Measurements from ENCODE around the gene ESRRA. TPM values are rescaled to one million over a fixed set of nuclear protein-coding genes. Genes with fewer than 3 reads are reported as not detected.

The ESRRA gene
- total and polyA plus RNA-seq, 10 of the 15 experiments (the other 5 are each of a cell fraction or from before 2014, with no cell fraction given) = 0.32 to 48.9 (median 12.6) TPM

DNA sequence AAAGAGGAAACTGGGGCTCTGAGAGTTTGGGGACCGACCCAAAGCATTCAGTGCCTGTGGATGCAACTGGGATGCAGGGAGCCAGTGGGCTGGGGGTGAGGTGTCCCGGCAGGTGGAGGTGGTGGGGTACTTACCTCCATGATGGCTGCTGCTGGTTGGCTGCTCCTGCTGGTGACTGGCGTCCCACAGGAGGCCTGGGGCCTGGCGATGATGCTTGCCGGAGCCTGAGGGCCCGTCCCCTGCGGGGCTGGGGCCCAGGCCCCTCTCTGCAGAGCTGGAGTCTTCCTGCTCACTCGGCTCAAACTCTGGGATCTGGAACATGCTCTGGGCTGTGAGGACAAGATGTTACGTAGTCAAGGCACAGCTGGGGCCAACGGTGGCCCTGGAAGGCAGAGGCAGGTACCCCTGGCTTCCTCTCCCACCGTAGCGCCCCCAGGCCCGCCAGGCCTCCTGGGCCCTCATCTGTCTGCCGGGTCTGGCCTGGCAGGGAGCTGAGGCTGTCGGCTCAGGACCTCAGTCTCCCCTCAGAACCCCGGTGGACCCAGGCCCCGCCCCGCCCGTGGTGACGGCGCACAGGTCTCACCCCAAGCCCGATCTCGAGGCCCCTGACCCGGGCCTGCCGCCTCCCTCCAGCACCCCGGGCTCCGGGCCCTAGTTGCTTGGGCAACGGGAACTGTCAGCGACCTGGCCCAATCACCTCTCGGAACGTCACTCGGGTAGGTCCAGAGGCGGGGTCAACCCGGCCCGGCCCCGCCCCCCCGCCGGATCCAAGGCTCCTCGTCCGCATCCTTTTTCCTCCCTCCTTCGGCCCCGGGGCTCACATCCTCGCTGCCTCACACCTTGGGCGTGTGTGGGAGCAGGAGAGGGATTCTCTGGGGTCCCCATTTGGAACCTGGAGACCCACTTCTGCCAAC, 21.0 kb upstream of the ESRRA start, which contains the start of gene BAD (continued):
- TF ChIP-seq SMAD1 (IDR thresholded peaks at IDR 0.05; ENCODE audit: low read depth, partially characterized antibody) (no peak), CHD2 (IDR thresholded peaks at IDR 0.05; ENCODE audit: borderline replicate concordance, low read depth, low read length) (0 out of 2 replicates have a peak, but pooled peaks have one; percentile 78), NR2F1 (conservative IDR thresholded peaks at IDR 0.05) (peak; percentile 79), YY1 (IDR thresholded peaks at IDR 0.05; ENCODE audit: low read depth, low read length) (no peak), CREM (IDR thresholded peaks at IDR 0.05; ENCODE audit: low read depth) (peak; percentile 85), FOXK2 (IDR thresholded peaks at IDR 0.05) (no peak), SREBF2 (IDR thresholded peaks at IDR 0.05; ENCODE audit: low read length) (peak; percentile 8; the same call in 1 of the 2 replicates), NBN (IDR thresholded peaks at IDR 0.05) (peak; percentile 64; the same call in 1 of the 2 replicates), NFYB (IDR thresholded peaks at IDR 0.05; ENCODE audit: insufficient read depth, low read depth, low read length) (peak; percentile 56; the same call in 1 of the 2 replicates), ZNF384 (IDR thresholded peaks at IDR 0.05; ENCODE audit: borderline replicate concordance, low read depth, low read length) (no peak), WRNIP1 (IDR thresholded peaks at IDR 0.05; ENCODE audit: borderline replicate concordance, low read depth, low read length) (no peak), STAT1 (conservative IDR thresholded peaks at IDR 0.05) (no peak), EED (IDR thresholded peaks at IDR 0.05; ENCODE audit: low read depth) (no peak; the same call in 1 of the 2 replicates)
- TF ChIP-seq, protein P1, sequence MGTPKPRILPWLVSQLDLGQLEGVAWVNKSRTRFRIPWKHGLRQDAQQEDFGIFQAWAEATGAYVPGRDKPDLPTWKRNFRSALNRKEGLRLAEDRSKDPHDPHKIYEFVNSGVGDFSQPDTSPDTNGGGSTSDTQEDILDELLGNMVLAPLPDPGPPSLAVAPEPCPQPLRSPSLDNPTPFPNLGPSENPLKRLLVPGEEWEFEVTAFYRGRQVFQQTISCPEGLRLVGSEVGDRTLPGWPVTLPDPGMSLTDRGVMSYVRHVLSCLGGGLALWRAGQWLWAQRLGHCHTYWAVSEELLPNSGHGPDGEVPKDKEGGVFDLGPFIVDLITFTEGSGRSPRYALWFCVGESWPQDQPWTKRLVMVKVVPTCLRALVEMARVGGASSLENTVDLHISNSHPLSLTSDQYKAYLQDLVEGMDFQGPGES (IDR thresholded peaks at IDR 0.05) = peak; percentile 59
- TF ChIP-seq, protein P2, sequence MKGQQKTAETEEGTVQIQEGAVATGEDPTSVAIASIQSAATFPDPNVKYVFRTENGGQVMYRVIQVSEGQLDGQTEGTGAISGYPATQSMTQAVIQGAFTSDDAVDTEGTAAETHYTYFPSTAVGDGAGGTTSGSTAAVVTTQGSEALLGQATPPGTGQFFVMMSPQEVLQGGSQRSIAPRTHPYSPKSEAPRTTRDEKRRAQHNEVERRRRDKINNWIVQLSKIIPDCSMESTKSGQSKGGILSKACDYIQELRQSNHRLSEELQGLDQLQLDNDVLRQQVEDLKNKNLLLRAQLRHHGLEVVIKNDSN (IDR thresholded peaks at IDR 0.05; ENCODE audit: borderline replicate concordance, extremely low read length, insufficient read depth, low read depth, low read length) = no peak
- TF ChIP-seq, protein P3, sequence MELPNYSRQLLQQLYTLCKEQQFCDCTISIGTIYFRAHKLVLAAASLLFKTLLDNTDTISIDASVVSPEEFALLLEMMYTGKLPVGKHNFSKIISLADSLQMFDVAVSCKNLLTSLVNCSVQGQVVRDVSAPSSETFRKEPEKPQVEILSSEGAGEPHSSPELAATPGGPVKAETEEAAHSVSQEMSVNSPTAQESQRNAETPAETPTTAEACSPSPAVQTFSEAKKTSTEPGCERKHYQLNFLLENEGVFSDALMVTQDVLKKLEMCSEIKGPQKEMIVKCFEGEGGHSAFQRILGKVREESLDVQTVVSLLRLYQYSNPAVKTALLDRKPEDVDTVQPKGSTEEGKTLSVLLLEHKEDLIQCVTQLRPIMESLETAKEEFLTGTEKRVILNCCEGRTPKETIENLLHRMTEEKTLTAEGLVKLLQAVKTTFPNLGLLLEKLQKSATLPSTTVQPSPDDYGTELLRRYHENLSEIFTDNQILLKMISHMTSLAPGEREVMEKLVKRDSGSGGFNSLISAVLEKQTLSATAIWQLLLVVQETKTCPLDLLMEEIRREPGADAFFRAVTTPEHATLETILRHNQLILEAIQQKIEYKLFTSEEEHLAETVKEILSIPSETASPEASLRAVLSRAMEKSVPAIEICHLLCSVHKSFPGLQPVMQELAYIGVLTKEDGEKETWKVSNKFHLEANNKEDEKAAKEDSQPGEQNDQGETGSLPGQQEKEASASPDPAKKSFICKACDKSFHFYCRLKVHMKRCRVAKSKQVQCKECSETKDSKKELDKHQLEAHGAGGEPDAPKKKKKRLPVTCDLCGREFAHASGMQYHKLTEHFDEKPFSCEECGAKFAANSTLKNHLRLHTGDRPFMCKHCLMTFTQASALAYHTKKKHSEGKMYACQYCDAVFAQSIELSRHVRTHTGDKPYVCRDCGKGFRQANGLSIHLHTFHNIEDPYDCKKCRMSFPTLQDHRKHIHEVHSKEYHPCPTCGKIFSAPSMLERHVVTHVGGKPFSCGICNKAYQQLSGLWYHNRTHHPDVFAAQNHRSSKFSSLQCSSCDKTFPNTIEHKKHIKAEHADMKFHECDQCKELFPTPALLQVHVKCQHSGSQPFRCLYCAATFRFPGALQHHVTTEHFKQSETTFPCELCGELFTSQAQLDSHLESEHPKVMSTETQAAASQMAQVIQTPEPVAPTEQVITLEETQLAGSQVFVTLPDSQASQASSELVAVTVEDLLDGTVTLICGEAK (IDR thresholded peaks at IDR 0.05; ENCODE audit: borderline replicate concordance) = peak; percentile 66; the same call in 1 of the 2 replicates
- TF ChIP-seq, protein P4, sequence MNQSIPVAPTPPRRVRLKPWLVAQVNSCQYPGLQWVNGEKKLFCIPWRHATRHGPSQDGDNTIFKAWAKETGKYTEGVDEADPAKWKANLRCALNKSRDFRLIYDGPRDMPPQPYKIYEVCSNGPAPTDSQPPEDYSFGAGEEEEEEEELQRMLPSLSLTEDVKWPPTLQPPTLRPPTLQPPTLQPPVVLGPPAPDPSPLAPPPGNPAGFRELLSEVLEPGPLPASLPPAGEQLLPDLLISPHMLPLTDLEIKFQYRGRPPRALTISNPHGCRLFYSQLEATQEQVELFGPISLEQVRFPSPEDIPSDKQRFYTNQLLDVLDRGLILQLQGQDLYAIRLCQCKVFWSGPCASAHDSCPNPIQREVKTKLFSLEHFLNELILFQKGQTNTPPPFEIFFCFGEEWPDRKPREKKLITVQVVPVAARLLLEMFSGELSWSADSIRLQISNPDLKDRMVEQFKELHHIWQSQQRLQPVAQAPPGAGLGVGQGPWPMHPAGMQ (IDR thresholded peaks at IDR 0.05; ENCODE audit: borderline replicate concordance) = no peak
- TF ChIP-seq, protein P5, sequence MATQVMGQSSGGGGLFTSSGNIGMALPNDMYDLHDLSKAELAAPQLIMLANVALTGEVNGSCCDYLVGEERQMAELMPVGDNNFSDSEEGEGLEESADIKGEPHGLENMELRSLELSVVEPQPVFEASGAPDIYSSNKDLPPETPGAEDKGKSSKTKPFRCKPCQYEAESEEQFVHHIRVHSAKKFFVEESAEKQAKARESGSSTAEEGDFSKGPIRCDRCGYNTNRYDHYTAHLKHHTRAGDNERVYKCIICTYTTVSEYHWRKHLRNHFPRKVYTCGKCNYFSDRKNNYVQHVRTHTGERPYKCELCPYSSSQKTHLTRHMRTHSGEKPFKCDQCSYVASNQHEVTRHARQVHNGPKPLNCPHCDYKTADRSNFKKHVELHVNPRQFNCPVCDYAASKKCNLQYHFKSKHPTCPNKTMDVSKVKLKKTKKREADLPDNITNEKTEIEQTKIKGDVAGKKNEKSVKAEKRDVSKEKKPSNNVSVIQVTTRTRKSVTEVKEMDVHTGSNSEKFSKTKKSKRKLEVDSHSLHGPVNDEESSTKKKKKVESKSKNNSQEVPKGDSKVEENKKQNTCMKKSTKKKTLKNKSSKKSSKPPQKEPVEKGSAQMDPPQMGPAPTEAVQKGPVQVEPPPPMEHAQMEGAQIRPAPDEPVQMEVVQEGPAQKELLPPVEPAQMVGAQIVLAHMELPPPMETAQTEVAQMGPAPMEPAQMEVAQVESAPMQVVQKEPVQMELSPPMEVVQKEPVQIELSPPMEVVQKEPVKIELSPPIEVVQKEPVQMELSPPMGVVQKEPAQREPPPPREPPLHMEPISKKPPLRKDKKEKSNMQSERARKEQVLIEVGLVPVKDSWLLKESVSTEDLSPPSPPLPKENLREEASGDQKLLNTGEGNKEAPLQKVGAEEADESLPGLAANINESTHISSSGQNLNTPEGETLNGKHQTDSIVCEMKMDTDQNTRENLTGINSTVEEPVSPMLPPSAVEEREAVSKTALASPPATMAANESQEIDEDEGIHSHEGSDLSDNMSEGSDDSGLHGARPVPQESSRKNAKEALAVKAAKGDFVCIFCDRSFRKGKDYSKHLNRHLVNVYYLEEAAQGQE (IDR thresholded peaks at IDR 0.05; ENCODE audit: low read depth, low read length) = no peak
